ENCODE data around the gene TARBP1. TPM values are rescaled to one million over a fixed set of nuclear protein-coding genes. Genes with fewer than 3 reads are reported as not detected.

TARBP1 gene
- total RNA-seq, 1 experiment from 2014 or later = 13.5 TPM

GRCh38 chr1:234466945-234467344 lies 12.0 kb downstream of the TARBP1 start:
- DNase-seq (ENCODE audit: low read depth) = no peak
- in situ Hi-C loops (cut with HindIII; ENCODE audit: low pct_unique_long_range_greater_than_20kb, low sequenced_read_pairs) = no loop called here

DNA sequence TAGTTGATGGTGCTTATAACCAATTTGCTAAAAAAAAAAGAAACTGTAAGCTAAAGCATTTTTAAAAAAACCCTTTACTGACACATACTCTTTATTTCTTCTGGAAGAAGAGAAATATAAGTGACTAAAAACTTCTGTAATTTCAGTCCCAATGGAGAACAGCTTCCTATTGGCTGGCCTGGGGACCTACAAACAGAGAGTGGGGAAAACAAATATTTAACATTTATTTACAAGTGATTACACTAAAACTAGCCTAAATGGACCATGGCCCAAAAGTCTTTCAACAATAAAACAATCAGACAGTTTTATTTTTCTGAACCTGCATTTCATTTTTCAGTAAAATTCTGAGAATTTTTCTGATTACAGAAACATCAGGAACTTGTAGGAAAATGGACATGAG lies 15.2 kb downstream of the TARBP1 start:
- DNase-seq (ENCODE audit: low read depth) = no peak
- in situ Hi-C loops (cut with HindIII; ENCODE audit: low pct_unique_long_range_greater_than_20kb, low sequenced_read_pairs) = no loop called here

DNA sequence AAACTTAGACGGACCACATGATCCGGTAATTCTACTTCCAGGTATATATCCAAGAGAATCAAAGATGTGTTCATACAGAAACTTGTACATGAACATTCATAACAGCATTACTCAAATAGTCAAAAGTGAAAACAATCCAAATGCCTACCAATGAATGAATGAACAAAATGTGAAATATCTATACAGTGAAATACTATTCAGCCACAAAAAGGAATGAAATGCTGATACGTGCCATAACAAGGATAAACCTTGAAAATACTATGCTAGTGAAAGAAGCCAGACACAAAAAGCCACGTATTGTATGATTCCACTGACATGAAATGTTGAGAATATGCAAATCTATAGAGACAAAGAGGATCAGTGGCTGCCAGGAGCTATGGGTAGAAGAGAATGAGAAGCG lies 18.3 kb downstream of the TARBP1 start:
- in situ Hi-C loops (cut with HindIII; ENCODE audit: low pct_unique_long_range_greater_than_20kb, low sequenced_read_pairs) = no loop called here
- no peak for DNase-seq (ENCODE audit: low read depth)

DNA sequence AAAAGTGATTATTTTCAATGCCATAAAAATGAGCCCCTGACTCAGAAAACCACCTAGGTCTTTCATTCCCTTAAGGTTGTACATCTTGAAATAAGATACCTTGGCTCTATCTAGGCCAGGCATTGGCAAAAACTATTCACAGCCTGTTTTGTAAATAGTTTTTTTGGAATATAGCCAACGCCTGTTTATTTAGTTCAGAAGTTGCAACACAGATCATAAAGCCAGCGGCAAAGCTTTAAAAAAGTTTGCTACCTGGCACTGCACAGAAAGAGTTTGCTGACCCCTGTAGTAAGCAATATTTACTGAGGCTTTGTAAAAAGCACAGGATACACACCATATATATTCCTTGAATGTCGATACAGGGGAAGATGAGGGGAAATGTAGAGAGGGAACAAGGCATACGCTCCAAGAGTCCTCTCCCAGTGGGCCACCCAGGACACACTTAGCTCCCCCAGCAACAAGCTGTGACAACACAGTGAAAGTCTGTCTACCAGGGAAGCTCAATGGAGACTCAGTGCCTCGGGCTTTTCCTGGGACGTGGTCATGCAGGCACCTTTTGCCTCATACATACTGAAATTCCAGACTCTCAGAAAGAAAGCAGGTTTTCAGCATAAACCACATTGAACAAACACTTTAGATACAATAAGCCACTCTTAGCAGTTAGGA lies 20.5 kb downstream of the TARBP1 start:
- in situ Hi-C loops (cut with HindIII; ENCODE audit: low pct_unique_long_range_greater_than_20kb, low sequenced_read_pairs) = no loop called here
- no peak for DNase-seq (ENCODE audit: low read depth)

GRCh38 chr1:234454926-234455325 lies 24.1 kb downstream of the TARBP1 start:
- DNase-seq (ENCODE audit: low read depth) = no peak
- in situ Hi-C loops (cut with HindIII; ENCODE audit: low pct_unique_long_range_greater_than_20kb, low sequenced_read_pairs) = no loop called here

DNA sequence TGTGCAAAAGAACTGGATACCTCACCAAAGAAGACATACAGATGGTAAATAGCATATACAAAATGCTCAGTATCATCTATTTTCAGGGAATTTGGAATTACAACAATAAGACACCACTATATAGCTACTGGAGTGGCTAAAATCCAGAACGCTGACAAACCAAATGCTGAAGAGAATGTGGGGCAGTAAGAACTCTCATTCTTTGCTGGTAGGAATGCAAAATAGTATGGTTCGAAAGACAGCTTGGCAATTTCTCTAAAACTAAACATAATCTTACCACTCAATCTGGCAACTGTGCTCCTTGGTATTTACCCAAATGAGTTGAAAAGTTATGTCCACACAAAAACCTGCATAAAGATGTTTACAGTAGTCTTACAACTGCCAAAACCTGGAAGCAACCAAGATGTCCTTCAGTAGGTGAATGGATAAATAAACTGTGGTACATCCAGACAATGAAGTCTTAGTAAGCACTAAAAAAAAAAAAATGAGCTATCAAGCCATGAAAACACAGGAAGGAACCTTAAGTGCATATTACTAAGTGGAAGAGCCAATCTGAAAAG lies 26.5 kb downstream of the TARBP1 start:
- DNase-seq (ENCODE audit: low read depth) = no peak
- in situ Hi-C loops (cut with HindIII; ENCODE audit: low pct_unique_long_range_greater_than_20kb, low sequenced_read_pairs) = no loop called here

GRCh38 chr1:234440348-234440747 lies 38.6 kb downstream of the TARBP1 start:
- in situ Hi-C loops (cut with HindIII; ENCODE audit: low pct_unique_long_range_greater_than_20kb, low sequenced_read_pairs) = no loop called here
- DNase-seq (ENCODE audit: low read depth) = no peak

DNA sequence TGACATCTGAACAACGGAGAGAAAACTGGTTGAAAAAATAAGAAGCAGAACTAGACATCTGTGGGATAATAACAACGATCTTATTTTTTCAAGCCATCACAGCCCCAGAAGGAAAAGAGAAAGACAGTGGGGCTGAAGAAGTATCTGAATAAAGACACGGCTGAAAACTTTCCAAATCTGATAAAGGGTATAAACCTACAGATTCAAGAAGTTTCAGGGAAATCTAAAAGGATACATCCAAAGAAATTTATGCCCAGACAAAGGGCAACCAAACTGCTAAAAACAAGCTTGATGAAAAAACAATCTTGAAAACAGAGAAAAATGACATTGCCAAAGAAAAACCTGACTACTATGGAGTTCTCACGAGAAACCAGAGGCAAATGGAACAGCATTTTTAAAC lies 40.4 kb downstream of the TARBP1 start:
- in situ Hi-C loops (cut with HindIII; ENCODE audit: low pct_unique_long_range_greater_than_20kb, low sequenced_read_pairs) = no loop called here
- DNase-seq (ENCODE audit: low read depth) = no peak

- in situ Hi-C loops (cut with HindIII; ENCODE audit: low pct_unique_long_range_greater_than_20kb, low sequenced_read_pairs) = no loop called here
- no peak for DNase-seq (ENCODE audit: low read depth)
Observed at GRCh38 chr1:234437423-234438171, 41.4 kb downstream of the TARBP1 start.

GRCh38 chr1:234435620-234436019 lies 43.4 kb downstream of the TARBP1 start:
- in situ Hi-C loops (cut with HindIII; ENCODE audit: low pct_unique_long_range_greater_than_20kb, low sequenced_read_pairs) = no loop called here
- DNase-seq (ENCODE audit: low read depth) = no peak

DNA sequence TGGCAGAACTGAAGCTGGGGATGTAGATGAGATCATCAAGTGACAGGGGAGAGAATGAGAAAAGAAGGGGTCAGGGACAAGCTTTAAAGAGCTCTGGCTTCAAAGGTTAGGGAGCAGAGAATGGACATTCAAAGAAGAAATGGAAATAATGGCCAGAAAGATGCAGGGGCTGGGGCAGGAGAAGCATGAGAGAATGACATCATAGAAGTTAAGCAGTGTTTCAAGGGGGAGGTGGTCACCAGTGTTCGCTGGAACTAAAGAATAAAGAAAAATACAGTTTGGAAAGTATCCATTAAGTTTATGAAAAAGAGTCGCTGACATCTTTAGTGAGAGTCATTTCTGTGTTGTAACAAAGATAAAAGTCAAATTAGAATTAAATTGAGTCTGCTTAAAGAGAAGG lies 44.3 kb downstream of the TARBP1 start:
- DNase-seq (ENCODE audit: low read depth) = no peak
- in situ Hi-C loops (cut with HindIII; ENCODE audit: low pct_unique_long_range_greater_than_20kb, low sequenced_read_pairs) = no loop called here

GRCh38 chr1:234433563-234434285 lies 45.3 kb downstream of the TARBP1 start:
- in situ Hi-C loops (cut with HindIII; ENCODE audit: low pct_unique_long_range_greater_than_20kb, low sequenced_read_pairs) = no loop called here
- peak; percentile 78 for DNase-seq (ENCODE audit: low read depth)

DNA sequence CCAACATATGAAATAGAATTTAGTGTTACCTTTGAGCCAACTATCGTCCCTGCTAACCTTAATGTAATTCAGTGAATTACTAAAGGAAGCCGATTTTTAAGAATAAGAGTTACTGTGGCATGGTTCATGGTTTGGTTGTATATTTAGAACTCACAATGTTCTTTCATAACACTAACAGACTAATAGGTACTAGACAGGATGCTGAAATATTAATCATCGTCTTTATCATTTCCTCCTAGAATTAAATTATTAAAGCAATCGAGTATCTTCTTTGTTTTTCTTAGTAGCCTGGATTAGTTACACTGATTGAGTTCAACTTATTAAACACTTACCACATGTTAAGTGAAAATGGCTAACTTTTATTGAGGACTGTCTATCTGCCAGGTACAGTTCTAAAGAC lies 47.7 kb downstream of the TARBP1 start:
- no peak for DNase-seq (ENCODE audit: low read depth)
- in situ Hi-C loops (cut with HindIII; ENCODE audit: low pct_unique_long_range_greater_than_20kb, low sequenced_read_pairs) = no loop called here

GRCh38 chr1:234430691-234431090 lies 48.3 kb downstream of the TARBP1 start:
- DNase-seq (ENCODE audit: low read depth) = no peak
- in situ Hi-C loops (cut with HindIII; ENCODE audit: low pct_unique_long_range_greater_than_20kb, low sequenced_read_pairs) = no loop called here

- DNase-seq (ENCODE audit: low read depth) = no peak
- in situ Hi-C loops (cut with HindIII; ENCODE audit: low pct_unique_long_range_greater_than_20kb, low sequenced_read_pairs) = no loop called here
Observed at GRCh38 chr1:234429434-234429806, 49.6 kb downstream of the TARBP1 start.

- in situ Hi-C loops (cut with HindIII; ENCODE audit: low pct_unique_long_range_greater_than_20kb, low sequenced_read_pairs) = no loop called here
- no peak for DNase-seq (ENCODE audit: low read depth)
Observed at GRCh38 chr1:234427950-234428646, 50.9 kb downstream of the TARBP1 start.

DNA sequence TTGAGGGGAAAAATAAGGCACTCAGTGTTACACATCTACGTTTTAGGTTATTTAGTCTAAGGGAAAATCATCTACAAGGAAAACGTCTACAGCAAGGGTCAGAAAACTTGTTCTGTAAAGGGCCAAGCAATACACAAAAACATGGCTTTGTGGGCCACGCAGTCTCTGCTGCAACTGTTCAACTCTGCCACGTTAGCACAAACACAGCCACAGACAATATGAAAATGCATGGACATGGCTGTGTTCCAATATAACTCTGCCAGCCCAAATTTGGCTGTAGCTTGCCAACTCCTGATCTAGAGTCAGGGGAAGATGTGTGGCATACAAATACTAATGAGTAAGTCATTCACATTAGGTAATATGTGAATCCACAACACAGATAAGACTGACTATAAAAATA lies 65.0 kb downstream of the TARBP1 start:
- in situ Hi-C loops (cut with HindIII; ENCODE audit: low pct_unique_long_range_greater_than_20kb, low sequenced_read_pairs) = no loop called here
- DNase-seq (ENCODE audit: low read depth) = no peak

DNA sequence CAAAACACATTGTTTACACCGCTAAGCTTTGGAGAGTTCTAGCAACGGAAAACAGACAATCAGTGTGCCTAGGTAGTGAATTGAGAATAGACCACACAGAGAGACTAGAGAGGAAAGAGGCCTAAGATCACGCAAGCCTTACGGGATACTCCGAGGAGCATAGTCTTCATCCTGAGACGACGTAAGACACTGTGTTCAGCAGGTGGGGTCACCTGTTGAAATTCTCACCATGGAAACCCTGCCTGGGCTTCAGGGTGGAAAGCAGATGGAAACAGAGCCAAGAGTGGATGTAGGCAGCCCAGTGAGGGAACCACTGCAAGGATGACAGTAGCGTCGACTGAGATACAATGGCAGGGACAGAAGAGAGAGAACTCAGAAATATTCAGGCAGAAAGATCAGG lies 65.5 kb downstream of the TARBP1 start:
- no peak for DNase-seq (ENCODE audit: low read depth)
- in situ Hi-C loops (cut with HindIII; ENCODE audit: low pct_unique_long_range_greater_than_20kb, low sequenced_read_pairs) = no loop called here

GRCh38 chr1:234412830-234413229 lies 66.1 kb downstream of the TARBP1 start:
- in situ Hi-C loops (cut with HindIII; ENCODE audit: low pct_unique_long_range_greater_than_20kb, low sequenced_read_pairs) = no loop called here
- no peak for DNase-seq (ENCODE audit: low read depth)
